Stimulated activated naive B cell treated with anti-CD40 and anti-IgM and Interleukin-4, amounts not matched to agents 10 μg/mL and 1 μg/mL and 100 μg/mL, for 72 hours (primary cell): ENCODE data around the gene MYL11.
A peak's percentile ranks its signal among the peaks of the same experiment; 100 is the strongest.

Experiments
- ATAC-seq, 2 donors: fragments of 150-1000 bp; cut with Tn5 transposase; replicated peaks; 2 replicates each; pipeline ENCODE4 v1.10.0; 2021; ENCODE audit warnings: moderate library complexity in 1 of 2
- DNase-seq: peaks from one replicate; pipeline ENCODE4 v3.0.0; 2021
- H3K27ac Mint-ChIP-seq: one replicate; pipeline ENCODE4 v1.8.0; 2022; ENCODE audit warnings: mild to moderate bottlenecking, mixed read lengths
- H3K27me3 Mint-ChIP-seq, 2 donors: one replicate each; pipeline ENCODE4 v1.8.0; 2022; ENCODE audit warnings: mixed read lengths in 2 of 2
- H3K36me3 Mint-ChIP-seq, 2 donors: one replicate each; pipeline ENCODE4 v1.8.0; 2022; ENCODE audit warnings: mixed read lengths in 2 of 2, mild to moderate bottlenecking in 1 of 2
- H3K4me1 Mint-ChIP-seq, 2 donors: one replicate each; pipeline ENCODE4 v1.8.0; 2022; ENCODE audit warnings: mixed read lengths in 2 of 2, mild to moderate bottlenecking in 1 of 2
- H3K4me3 Mint-ChIP-seq, 2 donors: one replicate each; pipeline ENCODE4 v1.8.0; 2022; ENCODE audit warnings: mild to moderate bottlenecking in 2 of 2, mixed read lengths in 2 of 2, moderate library complexity in 1 of 2
- H3K9me3 Mint-ChIP-seq, 2 donors: one replicate each; pipeline ENCODE4 v1.8.0; 2022; ENCODE audit warnings: mixed read lengths in 2 of 2, mild to moderate bottlenecking in 1 of 2

The MYL11 gene

GRCh38 chr16:30370456-30371247, 4.0 kb upstream of the MYL11 start, which contains the start of gene TBC1D10B:
Gene TBC1D10B, minus strand, starts transcription at chr16:30370494. Its CDS starts 311 bp downstream, at chr16:30370183.
- peak; percentile 87 for ATAC-seq

DNA sequence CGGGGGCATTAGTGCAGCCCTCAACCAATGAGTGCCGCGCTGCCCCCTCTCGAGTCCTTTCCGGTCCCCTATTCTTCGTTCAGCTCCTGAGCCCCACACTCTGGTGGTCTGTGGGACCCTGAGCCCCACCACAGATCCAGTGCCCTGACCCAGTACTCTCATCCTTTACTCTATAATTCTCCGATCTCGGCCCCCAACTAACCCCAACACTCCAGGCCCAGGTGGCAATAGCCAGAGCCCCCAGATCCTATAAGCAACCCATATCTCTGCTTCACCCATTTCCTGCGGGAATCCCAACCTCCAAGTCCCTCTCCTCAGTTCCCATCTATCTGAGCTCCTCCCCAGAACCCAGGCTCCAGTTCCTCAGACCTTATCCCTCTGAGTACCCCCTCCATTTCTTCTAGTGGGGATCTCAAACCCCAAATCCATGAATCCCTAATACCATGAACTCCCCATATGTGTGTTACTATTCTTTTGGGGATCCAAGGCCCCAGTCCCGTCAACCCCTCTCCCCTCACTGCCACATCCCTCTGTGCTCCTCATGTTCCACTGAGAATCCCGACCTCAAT, 3.3 kb upstream of the MYL11 start:
- H3K27me3 Mint-ChIP-seq: no peaks in the 10 kb centered on the region
- H3K4me3 Mint-ChIP-seq: peak overlapping the region; percentile 90 to 96
- H3K9me3 Mint-ChIP-seq: no peaks in the 10 kb centered on the region
- peak overlapping the region; percentile 98 for H3K27ac Mint-ChIP-seq
- peaks cover 8 to 26% of the 10 kb centered on the region in 2 donors for H3K36me3 Mint-ChIP-seq
- ATAC-seq: no peak
- H3K4me1 Mint-ChIP-seq: peaks cover 35 to 44% of the 10 kb centered on the region in 2 donors
- no peak for DNase-seq

More at GRCh38 chr16:30370456-30371247, 4.0 kb upstream of the MYL11 start, which contains the start of gene TBC1D10B:
- H3K27ac Mint-ChIP-seq: peak within 1 kb of the TSS; percentile 98
- H3K4me3 Mint-ChIP-seq: peak within 1 kb of the TSS; percentile 92 to 96
- H3K4me1 Mint-ChIP-seq: peaks cover 36 to 44% of the 10 kb centered on the region in 2 donors
- H3K27me3 Mint-ChIP-seq: no peaks in the 10 kb centered on the region
- H3K9me3 Mint-ChIP-seq: no peaks in the 10 kb centered on the region
- peak; percentile 99 for DNase-seq
- peaks cover 8 to 28% of the 10 kb centered on the region in 2 donors for H3K36me3 Mint-ChIP-seq

- H3K4me1 Mint-ChIP-seq: peaks cover 31 to 41% of the 10 kb centered on the region in 2 donors
- H3K9me3 Mint-ChIP-seq: no peaks in the 10 kb centered on the region
- H3K27ac Mint-ChIP-seq: peak overlapping the region; percentile 98
- peak overlapping the region; percentile 90 to 96 for H3K4me3 Mint-ChIP-seq
- DNase-seq (no peak), ATAC-seq (no peak)
- no peaks in the 10 kb centered on the region for H3K27me3 Mint-ChIP-seq
- H3K36me3 Mint-ChIP-seq: peaks cover 6 to 18% of the 10 kb centered on the region in 2 donors
Measured at GRCh38 chr16:30372038-30372712, 2.4 kb upstream of the MYL11 start.

GRCh38 chr16:30372725-30373124, 1.9 kb upstream of the MYL11 start:
- DNase-seq: no peak
- Mint-ChIP-seq H3K27me3 (no peaks in the 10 kb centered on the region), H3K4me3 (no peak overlapping the region), H3K9me3 (no peaks in the 10 kb centered on the region), H3K27ac (peak overlapping the region; percentile 72), H3K4me1 (peaks cover 28 to 41% of the 10 kb centered on the region in 2 donors), H3K36me3 (peaks cover 4 to 13% of the 10 kb centered on the region in 2 donors)
- no peak for ATAC-seq

- H3K27ac Mint-ChIP-seq: no peak overlapping the region
- no peak overlapping the region for H3K4me3 Mint-ChIP-seq
Measured at GRCh38 chr16:30375864-30376263, 1.3 kb downstream of the MYL11 start.

DNA sequence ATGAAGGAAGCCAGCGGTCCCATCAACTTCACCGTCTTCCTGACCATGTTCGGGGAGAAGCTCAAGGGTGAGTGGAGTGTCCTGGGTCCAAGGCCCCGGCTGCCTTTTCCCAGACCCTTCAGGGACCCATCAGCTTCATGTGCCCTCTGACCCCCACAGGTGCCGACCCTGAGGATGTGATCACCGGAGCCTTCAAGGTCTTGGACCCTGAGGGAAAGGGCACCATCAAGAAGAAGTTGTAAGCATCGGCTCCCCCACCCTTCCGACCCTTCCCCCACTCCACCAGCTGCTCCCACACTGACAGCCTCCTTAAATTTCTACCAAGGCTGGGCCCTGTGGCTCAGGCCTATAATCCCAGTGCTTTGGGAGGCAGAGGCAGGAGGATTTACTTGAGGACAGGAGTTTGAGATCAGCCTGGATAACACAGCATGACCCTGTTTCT, 1.9 kb downstream of the MYL11 start:
- Mint-ChIP-seq H3K4me1 (peaks cover 34 to 55% of the 10 kb centered on the region in 2 donors), H3K4me3 (peak overlapping the region in 1 of 2 donors; percentile 97), H3K9me3 (peaks cover 0 to 2% of the 10 kb centered on the region in 2 donors), H3K27ac (peak overlapping the region; percentile 100), H3K27me3 (no peaks in the 10 kb centered on the region), H3K36me3 (peaks cover 20 to 23% of the 10 kb centered on the region in 2 donors)
- ATAC-seq (no peak), DNase-seq (no peak)

More at GRCh38 chr16:30375864-30376263, 1.3 kb downstream of the MYL11 start:
- Mint-ChIP-seq H3K36me3 (peaks cover 20 to 21% of the 10 kb centered on the region in 2 donors), H3K27me3 (no peaks in the 10 kb centered on the region), H3K9me3 (peaks cover 0 to 2% of the 10 kb centered on the region in 2 donors), H3K4me1 (peaks cover 32 to 54% of the 10 kb centered on the region in 2 donors)
- ATAC-seq (no peak), DNase-seq (no peak)

- Mint-ChIP-seq H3K9me3 (peaks cover 0 to 2% of the 10 kb centered on the region in 2 donors), H3K27me3 (no peaks in the 10 kb centered on the region), H3K4me3 (peak overlapping the region; percentile 97 to 100), H3K27ac (peak overlapping the region; percentile 100), H3K4me1 (peaks cover 31 to 55% of the 10 kb centered on the region in 2 donors), H3K36me3 (peaks cover 20 to 23% of the 10 kb centered on the region in 2 donors)
- DNase-seq (no peak), ATAC-seq (peak; percentile 2 to 12)
Measured at GRCh38 chr16:30377050-30377811, 2.6 kb downstream of the MYL11 start.

- peaks cover 0 to 2% of the 10 kb centered on the region in 2 donors for H3K9me3 Mint-ChIP-seq
- H3K4me1 Mint-ChIP-seq: peaks cover 35 to 61% of the 10 kb centered on the region in 2 donors
Measured at GRCh38 chr16:30377812-30378235, 3.2 kb downstream of the MYL11 start.

DNA sequence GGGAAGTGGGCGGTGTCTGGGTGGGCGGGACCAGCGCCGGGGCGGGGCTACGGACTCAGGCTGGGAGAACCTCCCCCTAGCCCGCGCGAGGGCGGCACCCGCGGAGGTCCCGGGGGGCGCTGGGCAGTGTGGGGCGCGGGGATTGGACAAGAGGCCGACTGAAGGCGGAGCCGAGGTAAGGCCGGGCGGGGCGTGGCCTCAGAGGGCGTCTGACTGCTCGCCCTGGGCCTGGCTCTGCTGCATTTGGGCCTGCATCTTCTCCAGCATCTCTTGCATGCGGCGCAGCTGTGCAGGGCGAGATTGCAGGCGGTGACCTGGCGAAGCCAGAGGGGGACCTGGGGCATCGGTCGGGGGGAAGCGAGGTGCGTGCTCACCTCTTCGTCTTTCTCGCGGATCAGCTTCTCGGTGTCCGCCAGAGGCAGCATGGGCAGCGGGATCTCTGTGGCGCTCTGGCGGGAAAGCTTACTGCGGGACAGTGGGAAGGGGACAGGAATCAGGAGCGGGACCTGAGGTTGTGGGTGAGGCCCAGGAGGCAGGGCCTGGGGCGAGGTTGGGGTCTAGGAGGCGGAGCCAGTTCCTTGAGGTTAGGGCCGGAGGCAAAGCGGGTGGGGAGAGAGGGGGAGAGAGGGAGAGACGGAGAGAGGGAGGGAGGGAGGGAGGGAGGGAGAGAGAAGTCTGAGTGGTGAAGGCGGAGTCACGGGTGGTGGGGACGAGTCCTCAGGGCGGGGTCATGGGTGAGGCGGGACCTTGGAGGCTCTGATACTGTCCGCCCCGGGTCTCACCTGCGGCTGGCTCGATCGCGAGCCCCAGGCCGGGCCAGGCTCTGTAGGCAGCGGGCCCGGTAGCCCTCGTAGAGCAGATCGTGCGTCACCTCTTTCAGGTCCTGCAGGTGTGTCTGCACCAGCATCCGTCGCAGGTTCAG, 3.9 kb downstream of the MYL11 start:
- H3K36me3 Mint-ChIP-seq: peaks cover 23 to 24% of the 10 kb centered on the region in 2 donors
- peak overlapping the region; percentile 100 for H3K27ac Mint-ChIP-seq
- peak overlapping the region; percentile 97 to 100 for H3K4me3 Mint-ChIP-seq
- peaks cover 0 to 2% of the 10 kb centered on the region in 2 donors for H3K9me3 Mint-ChIP-seq
- peaks cover 35 to 68% of the 10 kb centered on the region in 2 donors for H3K4me1 Mint-ChIP-seq
- ATAC-seq (peak; percentile 84 to 88), DNase-seq (peak; percentile 98)
- H3K27me3 Mint-ChIP-seq: no peaks in the 10 kb centered on the region

More at GRCh38 chr16:30377812-30378235, 3.2 kb downstream of the MYL11 start:
- peak; percentile 52 to 62 for ATAC-seq
- peak overlapping the region; percentile 100 for H3K27ac Mint-ChIP-seq
- peaks cover 23 to 24% of the 10 kb centered on the region in 2 donors for H3K36me3 Mint-ChIP-seq
- H3K4me3 Mint-ChIP-seq: peak overlapping the region; percentile 97 to 100
- DNase-seq: peak; percentile 83
- no peaks in the 10 kb centered on the region for H3K27me3 Mint-ChIP-seq

DNA sequence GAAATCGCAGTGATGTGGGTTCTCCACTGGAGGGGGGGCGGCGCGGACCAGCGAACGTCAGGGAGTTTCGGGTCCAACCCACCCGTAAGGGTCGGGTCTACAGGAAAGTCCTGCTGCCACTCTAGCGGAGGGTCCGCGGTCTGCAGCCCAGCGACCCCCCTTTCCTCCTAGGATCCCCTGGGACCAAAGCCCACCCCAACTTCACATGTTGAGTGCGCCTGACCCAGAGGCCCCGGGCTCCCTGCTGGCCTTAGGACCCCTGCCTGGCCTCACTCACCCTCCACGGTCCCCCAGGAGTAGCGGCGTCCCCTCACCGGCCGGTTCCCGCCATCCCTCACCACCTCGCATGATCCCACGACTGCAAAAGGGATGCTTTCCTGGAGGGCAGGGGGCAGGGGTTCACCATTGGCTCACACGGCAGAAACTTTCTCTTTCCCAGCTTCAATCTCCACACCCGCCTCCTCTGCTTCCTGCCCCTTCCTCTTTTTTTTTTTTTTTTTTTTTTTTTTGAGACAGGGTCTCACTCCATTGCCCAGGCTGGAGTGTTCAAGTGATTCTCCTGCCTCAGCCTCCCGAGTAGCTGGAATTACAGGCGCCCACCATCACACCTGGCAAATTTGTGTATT, 4.7 kb downstream of the MYL11 start:
- DNase-seq (no peak), ATAC-seq (no peak)
- Mint-ChIP-seq H3K4me3 (peak overlapping the region; percentile 97 to 100), H3K36me3 (peaks cover 23 to 24% of the 10 kb centered on the region in 2 donors), H3K27ac (peak overlapping the region; percentile 100), H3K9me3 (peaks cover 0 to 2% of the 10 kb centered on the region in 2 donors), H3K27me3 (no peaks in the 10 kb centered on the region), H3K4me1 (peaks cover 38 to 72% of the 10 kb centered on the region in 2 donors)

DNA sequence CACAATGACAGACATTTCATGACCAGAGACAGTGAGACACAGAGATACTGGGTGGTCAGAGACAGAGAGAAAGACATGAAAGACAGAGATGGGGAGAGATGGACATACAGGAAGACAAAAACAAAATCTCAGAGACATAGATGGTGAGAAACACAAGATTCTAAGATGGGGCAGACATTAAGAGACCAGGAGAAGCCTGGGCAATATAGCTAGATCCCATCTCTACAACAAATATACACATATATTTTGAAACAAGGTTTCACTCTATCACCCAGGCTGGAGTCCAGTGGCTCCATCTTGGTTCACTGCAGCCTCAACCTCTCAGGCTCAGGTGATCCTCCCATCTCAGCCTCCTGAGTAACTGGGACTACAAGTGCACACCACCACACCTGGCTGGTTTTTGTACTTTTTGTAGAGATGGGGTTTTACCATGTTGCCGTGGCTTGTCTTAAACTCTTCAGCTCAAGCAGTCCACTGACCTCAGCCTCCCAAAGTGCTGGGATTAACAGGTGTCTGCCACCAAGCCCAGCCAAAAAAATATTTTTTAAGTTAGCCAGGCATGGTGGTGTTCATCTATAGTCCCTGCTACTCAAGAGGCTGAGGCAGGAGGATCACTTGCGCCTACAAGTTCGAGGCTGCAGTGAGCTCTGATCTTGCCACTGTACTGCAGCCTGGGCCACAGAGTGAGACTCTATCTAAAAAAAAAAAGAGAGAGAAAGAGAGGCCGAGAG, 5.6 kb downstream of the MYL11 start:
- no peak for ATAC-seq
- Mint-ChIP-seq H3K4me1 (peaks cover 38 to 72% of the 10 kb centered on the region in 2 donors), H3K4me3 (peak overlapping the region; percentile 97 to 100)

DNA sequence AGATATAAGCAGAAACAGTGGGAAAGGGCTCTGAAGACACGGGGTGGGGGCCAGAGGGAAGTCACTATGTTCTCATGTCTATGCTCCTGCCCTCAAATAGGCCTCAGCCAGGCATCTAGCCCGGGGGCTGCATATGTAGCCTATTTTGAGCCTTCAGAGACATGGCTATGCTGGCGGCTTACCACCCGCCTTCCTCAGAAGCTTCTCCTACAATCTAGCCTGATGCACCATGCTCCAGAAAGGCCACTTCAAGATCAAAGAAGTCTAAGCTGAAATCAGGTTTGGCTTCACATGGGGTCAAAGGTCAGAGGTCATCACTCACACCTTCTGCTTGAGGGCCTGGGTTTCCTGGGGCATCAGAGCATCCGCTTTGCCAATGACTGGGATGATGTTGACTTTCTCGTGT, 6.2 kb downstream of the MYL11 start:
- peaks cover 23 to 24% of the 10 kb centered on the region in 2 donors for H3K36me3 Mint-ChIP-seq
- peaks cover 0 to 2% of the 10 kb centered on the region in 2 donors for H3K9me3 Mint-ChIP-seq
- H3K4me3 Mint-ChIP-seq: peak overlapping the region; percentile 86 to 90
- peaks cover 38 to 72% of the 10 kb centered on the region in 2 donors for H3K4me1 Mint-ChIP-seq
- H3K27ac Mint-ChIP-seq: peak overlapping the region; percentile 51
- no peak for ATAC-seq
- no peaks in the 10 kb centered on the region for H3K27me3 Mint-ChIP-seq
- DNase-seq: no peak

More for the DNA sequence above, 5.6 kb downstream of the MYL11 start:
- Mint-ChIP-seq H3K9me3 (peaks cover 0 to 2% of the 10 kb centered on the region in 2 donors), H3K36me3 (peaks cover 23 to 24% of the 10 kb centered on the region in 2 donors), H3K27me3 (no peaks in the 10 kb centered on the region), H3K27ac (peak overlapping the region; percentile 100)
- DNase-seq: no peak
